H1 (cell line): ENCODE results near the gene GSDMA. TPM values are rescaled to one million over a fixed set of nuclear protein-coding genes. Genes with fewer than 3 reads are reported as not detected.

Experiments used
- CTCF ChIA-PET: fragments of 300-600 bp; sonication (Branson Sonifier 250); formaldehyde crosslinking; loops from one replicate; lab custom pipeline; 2021; ENCODE audit not compliant: partially characterized antibody; lab: Charles Lee
- POLR2A ChIA-PET: fragments of 300-600 bp; sonication (Branson Sonifier 250); formaldehyde crosslinking; loops from one replicate; lab custom pipeline; 2021; ENCODE audit warnings: inconsistent platforms; ENCODE audit not compliant: partially characterized antibody; lab: Charles Lee
- DNase-seq, 2 experiments: peaks; one replicate each; pipeline versions ENCODE4 v3.0.0 to v3.0.0-alpha.2; 2010 to 2022; ENCODE audit warnings: low spot score in 2 of 2, low read depth in 1 of 2, mixed read lengths in 1 of 2
- FAIRE-seq: peaks from 2 replicates; lab custom pipeline; 2011; peaks lifted over from hg19 to GRCh38; lab: Jason Lieb, UNC
- H2AFZ ChIP-seq: 2 replicates; pipeline ENCODE4 v1.8.1; 2012; ENCODE audit warnings: low read length, inconsistent platforms
- H2AK5ac ChIP-seq: 2 replicates; pipeline ENCODE4 v1.6.1; 2013; ENCODE audit warnings: low read depth, low read length
- H2BK120ac ChIP-seq: replicated peaks from 2 replicates; pipeline ENCODE3; 2013; ENCODE audit warnings: low read depth, low read length, inconsistent platforms
- H2BK12ac ChIP-seq: 2 replicates; pipeline ENCODE4 v1.6.1; 2013; ENCODE audit warnings: low read depth, low read length
- H2BK15ac ChIP-seq: 2 replicates; pipeline ENCODE4 v1.6.1; 2013; ENCODE audit warnings: low read length
- H2BK20ac ChIP-seq: 2 replicates; pipeline ENCODE4 v1.6.1; 2013; ENCODE audit warnings: low read length
- H2BK5ac ChIP-seq: 2 replicates; pipeline ENCODE4 v1.6.1; 2013; ENCODE audit warnings: low read depth, low read length
- H3K14ac ChIP-seq: 2 replicates; pipeline ENCODE4 v1.6.1; 2013; ENCODE audit warnings: inconsistent platforms; ENCODE audit not compliant: insufficient read length
- H3K18ac ChIP-seq: 2 replicates; pipeline ENCODE4 v1.6.1; 2013; ENCODE audit warnings: low read length; ENCODE audit errors: extremely low read depth
- H3K23ac ChIP-seq: 2 replicates; pipeline ENCODE4 v1.6.1; 2013; ENCODE audit warnings: inconsistent platforms; ENCODE audit not compliant: insufficient read length
- H3K23me2 ChIP-seq: 2 replicates; pipeline ENCODE4 v1.6.1; 2013; ENCODE audit warnings: low read depth, low read length
- H3K27ac ChIP-seq: 2 replicates; pipeline ENCODE4 v1.6.1; 2011; ENCODE audit warnings: low read depth, low read length, inconsistent platforms
- H3K27me3 ChIP-seq, 4 experiments: replicated peaks in 1 of 4; 1 replicate in 1 of 4; 2 replicates in 3 of 4; pipeline versions ENCODE4 v1.6.1 to v1.8.1; 2011 to 2013; ENCODE audit warnings: low read length in 3 of 4, mild to moderate bottlenecking in 3 of 4, inconsistent platforms in 2 of 4, mixed read lengths in 2 of 4, moderate library complexity in 1 of 4; ENCODE audit not compliant: control insufficient read depth in 3 of 4, insufficient read depth in 3 of 4; ENCODE audit errors: extremely low read depth in 1 of 4
- H3K36me3 ChIP-seq, 4 experiments: 2 replicates each; pipeline versions ENCODE4 v1.6.1 to v1.8.1; 2011 to 2013; ENCODE audit warnings: mild to moderate bottlenecking in 4 of 4, low read length in 3 of 4, moderate library complexity in 2 of 4, control low read depth in 1 of 4, inconsistent platforms in 1 of 4; ENCODE audit not compliant: insufficient read depth in 4 of 4, control insufficient read depth in 2 of 4
- H3K4ac ChIP-seq: replicated peaks from 2 replicates; pipeline ENCODE3; 2013; ENCODE audit warnings: low read length, low read depth, mixed read lengths, inconsistent platforms; ENCODE audit not compliant: insufficient read length
- H3K4me1 ChIP-seq, 4 experiments: replicated peaks in 1 of 4; 1 replicate in 1 of 4; 2 replicates in 3 of 4; pipeline versions ENCODE4 v1.6.1 to v1.8.1; 2011 to 2013; ENCODE audit warnings: low read length in 3 of 4, inconsistent platforms in 2 of 4, mixed read lengths in 1 of 4; ENCODE audit not compliant: insufficient read depth in 4 of 4, control insufficient read depth in 3 of 4
- H3K4me2 ChIP-seq, 2 experiments: 2 replicates each; pipeline versions ENCODE4 v1.6.1 to v1.8.1; 2011 to 2013; ENCODE audit warnings: low read depth in 2 of 2, low read length in 2 of 2, control low read depth in 1 of 2, inconsistent platforms in 1 of 2, mild to moderate bottlenecking in 1 of 2; ENCODE audit not compliant: insufficient read depth in 1 of 2
- H3K4me3 ChIP-seq, 4 experiments: fragments of 200-600, 300-600 bp in 1 of 4; sonication (generic), shearing (Covaris generic), sonication (Bioruptor Twin) in 1 of 4; 2 replicates each; pipeline versions ENCODE4 v1.5.1 to v1.8.1; 2011 to 2016; ENCODE audit warnings: low read length in 4 of 4, low read depth in 3 of 4, control low read depth in 2 of 4, inconsistent platforms in 2 of 4, mild to moderate bottlenecking in 2 of 4, mixed read lengths in 1 of 4, moderate library complexity in 1 of 4; ENCODE audit not compliant: insufficient read depth in 2 of 4; ENCODE audit errors: extremely low read depth in 1 of 4
- H3K56ac ChIP-seq: replicated peaks from 2 replicates; pipeline ENCODE3; 2013; ENCODE audit warnings: low read depth, mild to moderate bottlenecking, mixed read lengths, low read length, inconsistent platforms; ENCODE audit not compliant: insufficient read length
- H3K79me1 ChIP-seq: 2 replicates; pipeline ENCODE4 v1.6.1; 2013; ENCODE audit warnings: low read depth, low read length, control low read depth
- H3K79me2 ChIP-seq, 2 experiments: 2 replicates each; pipeline versions ENCODE4 v1.6.1 to v1.8.1; 2012 to 2013; ENCODE audit warnings: low read length in 2 of 2, mild to moderate bottlenecking in 2 of 2, inconsistent platforms in 1 of 2; ENCODE audit not compliant: insufficient read depth in 2 of 2, control insufficient read depth in 1 of 2
- H3K9ac ChIP-seq, 4 experiments: replicated peaks in 1 of 4; 1 replicate in 1 of 4; 2 replicates in 3 of 4; pipeline versions ENCODE4 v1.6.1 to v1.8.1; 2011 to 2013; ENCODE audit warnings: low read depth in 3 of 4, low read length in 3 of 4, control low read depth in 2 of 4, mild to moderate bottlenecking in 2 of 4, moderate library complexity in 2 of 4, inconsistent platforms in 1 of 4; ENCODE audit errors: extremely low read depth in 1 of 4
- H3K9me3 ChIP-seq, 2 experiments: 2 replicates each; pipeline versions ENCODE4 v1.6.1 to v1.8.1; 2012 to 2013; ENCODE audit warnings: mild to moderate bottlenecking in 2 of 2, moderate library complexity in 2 of 2, control low read depth in 1 of 2, inconsistent platforms in 1 of 2, low read depth in 1 of 2, low read length in 1 of 2, mixed read lengths in 1 of 2; ENCODE audit not compliant: insufficient read depth in 2 of 2
- H4K20me1 ChIP-seq, 2 experiments: replicated peaks in 1 of 2; 2 replicates each; pipeline versions ENCODE3 to v1.8.1; 2011 to 2013; ENCODE audit warnings: inconsistent platforms in 2 of 2, low read length in 2 of 2, mild to moderate bottlenecking in 1 of 2; ENCODE audit not compliant: insufficient read depth in 2 of 2, control insufficient read depth in 1 of 2
- H4K5ac ChIP-seq: 2 replicates; pipeline ENCODE4 v1.6.1; 2013; ENCODE audit warnings: low read length, low read depth, mixed read lengths, inconsistent platforms; ENCODE audit not compliant: insufficient read length
- H4K8ac ChIP-seq: 2 replicates; pipeline ENCODE4 v1.8.0; 2013; ENCODE audit warnings: mild to moderate bottlenecking, moderate library complexity, low read length, inconsistent platforms; ENCODE audit not compliant: insufficient read depth; ENCODE audit errors: extremely low read depth
- H4K91ac ChIP-seq: replicated peaks from 2 replicates; pipeline ENCODE3; 2013; ENCODE audit warnings: low read length, mixed read lengths, inconsistent platforms; ENCODE audit not compliant: insufficient read length
- E2F6 ChIP-seq: IDR thresholded peaks from 2 replicates; pipeline ENCODE4 v1.6.1; 2012; ENCODE audit warnings: inconsistent platforms
- MAX ChIP-seq: IDR thresholded peaks from 2 replicates; pipeline ENCODE4 v1.6.1; 2012; ENCODE audit warnings: inconsistent platforms
- RAD21 ChIP-seq, 2 experiments: IDR thresholded peaks in 1 of 2; conservative IDR thresholded peaks in 1 of 2; 2 replicates each; pipeline ENCODE4 v1.6.1; 2011; ENCODE audit warnings: low read depth in 2 of 2, low read length in 2 of 2, improper control_type of control experiment in 1 of 2, inconsistent platforms in 1 of 2, mild to moderate bottlenecking in 1 of 2, moderate library complexity in 1 of 2
- TEAD4 ChIP-seq: IDR thresholded peaks from 2 replicates; pipeline ENCODE4 v1.6.1; 2012; ENCODE audit warnings: low read depth, low read length, inconsistent platforms, mixed read lengths
- WGBS, 2 experiments: shearing (Covaris generic) in 1 of 2; methylation state at CpG; one replicate each; pipeline versions ENCODE4 v1.1.6 to v1.1.7; 2013 to 2015; ENCODE audit warnings: low lambda C conversion rate in 2 of 2, mixed read lengths in 2 of 2, inconsistent platforms in 1 of 2, low coverage in 1 of 2, missing lambda C conversion rate in 1 of 2; ENCODE audit not compliant: insufficient replicate concordance in 2 of 2, insufficient coverage in 1 of 2, insufficient read length in 1 of 2; ENCODE audit errors: extremely low coverage in 1 of 2, missing lambda C conversion rate in 1 of 2; 5-methylcytosine and 5-hydroxymethylcytosine counted together
- polyA plus RNA-seq, 7 experiments: library from polyadenylated mRNA; depleted of rRNA in 3 of 7; stranded (reverse) in 5 of 7; unstranded in 2 of 7; fragments of >200 nt in 5 of 7; fragments of 200-250 nt in 2 of 7; gene quantifications; 1 replicate in 5 of 7; 2 replicates in 1 of 7; 4 replicates in 1 of 7; pipeline versions ENCODE4 v1.2.1 to v1.2.3, GENCODE V29; 2011 to 2013; ENCODE audit warnings: missing spikeins in 2 of 7, mixed read lengths in 2 of 7
- total RNA-seq: library from RNA; stranded (reverse); fragmentation: NEBNext Ultra II Directional; extraction: Animal tissue kit (Norgen Biotek cat#: 25700); gene quantifications from 2 replicates; pipeline ENCODE4 v1.2.1, GENCODE V29; 2021
- TF ChIP-seq, protein P1 (sequence below), 3 experiments: IDR thresholded peaks; 1 replicate in 2 of 3; 2 replicates in 1 of 3; pipeline versions ENCODE4 v1.5.1 to v1.6.1; 2011; ENCODE audit warnings: low read length in 3 of 3, mild to moderate bottlenecking in 3 of 3, inconsistent platforms in 2 of 3, low read depth in 1 of 3, moderate library complexity in 1 of 3; ENCODE audit not compliant: insufficient read depth in 1 of 3; ENCODE audit errors: control extremely low read depth in 1 of 3

GSDMA gene
- total and polyA plus RNA-seq, 2 of the 8 experiments (the other 6 are each of a cell fraction or from before 2014, with no cell fraction given): 0.03 TPM; not detected in 1

GRCh38 chr17:39974433-39974832 lies 11.6 kb downstream of the GSDMA start:
- no peak overlapping the region for H2AK5ac ChIP-seq
- H3K23me2 ChIP-seq: no peaks in the 10 kb centered on the region
- 78% methylated on average over 5 of the region's 5 CpGs; no CpG with 5 or more reads in 1 of the 2 experiments for WGBS, 2 experiments
- no peak overlapping the region for H2BK15ac ChIP-seq
- no peak overlapping the region for H3K4me3 ChIP-seq
- H4K8ac ChIP-seq: peak overlapping the region; percentile 7; the same call in 1 of the 2 replicates
- no peak overlapping the region for H3K9ac ChIP-seq
- no peak overlapping the region for H3K56ac ChIP-seq
- H3K27ac ChIP-seq: no peak overlapping the region
- TF ChIP-seq RAD21 (IDR thresholded peaks at IDR 0.05 in 1 of 2, conservative IDR thresholded peaks at IDR 0.05 in 1 of 2; ENCODE audit: low read depth in 2 of 2, low read length in 2 of 2): peak; percentile 33 to 54; a peak in 3 of 4 replicates
- 0 out of 2 replicates have a peak, but pooled peaks have one; percentile 16 for TF ChIP-seq E2F6
- no peak for TF ChIP-seq TEAD4
- TF ChIP-seq, protein P1, sequence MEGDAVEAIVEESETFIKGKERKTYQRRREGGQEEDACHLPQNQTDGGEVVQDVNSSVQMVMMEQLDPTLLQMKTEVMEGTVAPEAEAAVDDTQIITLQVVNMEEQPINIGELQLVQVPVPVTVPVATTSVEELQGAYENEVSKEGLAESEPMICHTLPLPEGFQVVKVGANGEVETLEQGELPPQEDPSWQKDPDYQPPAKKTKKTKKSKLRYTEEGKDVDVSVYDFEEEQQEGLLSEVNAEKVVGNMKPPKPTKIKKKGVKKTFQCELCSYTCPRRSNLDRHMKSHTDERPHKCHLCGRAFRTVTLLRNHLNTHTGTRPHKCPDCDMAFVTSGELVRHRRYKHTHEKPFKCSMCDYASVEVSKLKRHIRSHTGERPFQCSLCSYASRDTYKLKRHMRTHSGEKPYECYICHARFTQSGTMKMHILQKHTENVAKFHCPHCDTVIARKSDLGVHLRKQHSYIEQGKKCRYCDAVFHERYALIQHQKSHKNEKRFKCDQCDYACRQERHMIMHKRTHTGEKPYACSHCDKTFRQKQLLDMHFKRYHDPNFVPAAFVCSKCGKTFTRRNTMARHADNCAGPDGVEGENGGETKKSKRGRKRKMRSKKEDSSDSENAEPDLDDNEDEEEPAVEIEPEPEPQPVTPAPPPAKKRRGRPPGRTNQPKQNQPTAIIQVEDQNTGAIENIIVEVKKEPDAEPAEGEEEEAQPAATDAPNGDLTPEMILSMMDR (IDR thresholded peaks at IDR 0.05; ENCODE audit: control extremely low read depth in 1 of 3, insufficient read depth in 1 of 3, low read depth in 1 of 3, low read length in 3 of 3): peak; percentile 5 to 50 (median 31)
- 0 out of 2 replicates have a peak, but pooled peaks have one; percentile 28 for TF ChIP-seq MAX
- H4K5ac ChIP-seq: no peak overlapping the region
- no peak for DNase-seq
- H3K9me3 ChIP-seq: no peaks in the 10 kb centered on the region
- H3K4me2 ChIP-seq: no peak overlapping the region
- FAIRE-seq: no peak
- no peak overlapping the region for H2BK120ac ChIP-seq
- H2BK20ac ChIP-seq: no peak overlapping the region
- H4K91ac ChIP-seq: no peak overlapping the region
- ChIA-PET POLR2A (interaction anchor here (0.9 kb wide), 1 partner anchor 9 kb away, joined by 4 read pairs; no protein-coding TSS in a partner anchor), CTCF (interaction anchor here (0.8 to 11.9 kb wide), 2 partner anchors 16 to 45 kb away, joined by 3 to 96 read pairs; partner anchors contain the start of gene GSDMA)
- H3K79me2 ChIP-seq: no peaks in the 10 kb centered on the region
- H2AFZ ChIP-seq: no peak overlapping the region
- H3K18ac ChIP-seq: no peak overlapping the region
- H3K27me3 ChIP-seq: peaks cover 0 to 3% (median 1%) of the 10 kb centered on the region in 4 experiments; a peak in 2 of 7 replicates
- H4K20me1 ChIP-seq: no peaks in the 10 kb centered on the region
- H3K23ac ChIP-seq: no peak overlapping the region
- H3K79me1 ChIP-seq: no peaks in the 10 kb centered on the region
- H2BK12ac ChIP-seq: no peak overlapping the region
- no peak overlapping the region for H3K14ac ChIP-seq
- no peak overlapping the region for H2BK5ac ChIP-seq
- H3K4ac ChIP-seq: no peak overlapping the region
- peaks cover 0 to 4% (median 2%) of the 10 kb centered on the region in 4 experiments; a peak in 4 of 7 replicates for H3K4me1 ChIP-seq
- H3K36me3 ChIP-seq: no peaks in the 10 kb centered on the region
